Upper lobe of left lung (tissue), 4 donors: Measurements from ENCODE around the gene OXTR.

Source experiments
- CTCF ChIP-seq, 6 experiments: fragments of 450-650 bp in 4 of 6; fragments of 200-600 bp in 2 of 6; sonication (generic) in 2 of 6; IDR thresholded peaks; one replicate each; pipeline ENCODE4 v1.5.1; 2016 to 2019; ENCODE audit warnings: antibody characterized with exemption in 6 of 6
- EP300 ChIP-seq, 4 donors: sonication (generic); formaldehyde crosslinking; IDR thresholded peaks; one replicate each; pipeline ENCODE4 v1.5.1; 2017; ENCODE audit warnings: antibody characterized with exemption in 4 of 4, control low read depth in 2 of 4
- POLR2A ChIP-seq, 4 donors: fragments of 450-650 bp; IDR thresholded peaks; one replicate each; pipeline ENCODE4 v1.5.1; 2016 to 2017; ENCODE audit warnings: antibody characterized with exemption in 4 of 4, mild to moderate bottlenecking in 2 of 4
- POLR2AphosphoS5 ChIP-seq, 2 donors: sonication (generic); formaldehyde crosslinking; IDR thresholded peaks; one replicate each; pipeline ENCODE4 v1.5.1; 2017; ENCODE audit warnings: antibody characterized with exemption in 2 of 2

DNA sequence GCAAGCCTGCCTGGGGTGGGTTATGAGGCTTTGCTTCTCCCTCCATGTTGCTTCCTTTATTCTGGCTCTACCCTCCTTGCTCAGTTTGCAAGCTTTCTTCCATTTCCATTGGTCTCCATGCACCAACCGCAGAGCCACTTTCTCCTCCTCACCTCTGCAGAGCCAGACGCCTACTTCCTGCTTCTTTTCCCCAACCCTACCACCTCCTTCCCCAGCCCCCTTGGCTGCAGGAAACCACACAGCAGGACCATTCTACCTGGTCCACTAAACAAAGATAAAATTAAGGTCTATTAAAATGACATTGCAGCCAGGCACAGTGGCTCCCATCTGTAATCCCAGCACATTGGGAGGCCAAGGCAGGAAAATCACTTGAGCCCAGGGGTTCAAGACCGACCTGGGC lies 45.8 kb downstream of the OXTR start:
- TF ChIP-seq POLR2AphosphoS5 (IDR thresholded peaks at IDR 0.05) (no peak), CTCF (IDR thresholded peaks at IDR 0.05) (no peak), POLR2A (IDR thresholded peaks at IDR 0.05) (no peak), EP300 (IDR thresholded peaks at IDR 0.05) (no peak)
